ENCODE data around the gene AGPAT3. TPM values are rescaled to one million over a fixed set of nuclear protein-coding genes. Genes with fewer than 3 reads are reported as not detected.

The AGPAT3 gene
- total RNA-seq, 1 donor from 2014 or later, result 84.7 TPM

- no peak for DNase-seq (ENCODE audit: low spot score)
Measured at GRCh38 chr21:43956019-43956669, 91.1 kb downstream of the AGPAT3 start.

DNA sequence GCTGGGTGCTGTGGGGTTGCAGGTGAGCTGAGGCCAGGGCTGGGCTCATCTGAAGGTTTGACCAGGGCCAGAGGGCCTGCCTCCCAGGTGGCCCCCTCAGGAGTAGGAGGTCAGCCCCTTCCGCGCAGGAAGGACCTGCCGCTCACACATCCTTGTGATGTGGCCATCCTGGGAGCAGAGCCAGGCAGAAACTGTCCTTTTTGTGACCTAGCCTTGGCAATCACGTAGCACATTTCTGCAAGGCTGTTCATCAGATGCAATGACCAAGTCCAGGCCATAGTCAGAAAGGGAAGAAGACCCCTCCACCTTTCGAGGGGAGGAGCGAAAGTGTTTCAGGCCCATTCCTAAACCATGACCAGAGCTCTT lies 91.6 kb downstream of the AGPAT3 start:
- DNase-seq (ENCODE audit: low spot score), result no peak

GRCh38 chr21:43957128-43957571 lies 92.1 kb downstream of the AGPAT3 start:
- DNase-seq (ENCODE audit: low spot score), result no peak

DNA sequence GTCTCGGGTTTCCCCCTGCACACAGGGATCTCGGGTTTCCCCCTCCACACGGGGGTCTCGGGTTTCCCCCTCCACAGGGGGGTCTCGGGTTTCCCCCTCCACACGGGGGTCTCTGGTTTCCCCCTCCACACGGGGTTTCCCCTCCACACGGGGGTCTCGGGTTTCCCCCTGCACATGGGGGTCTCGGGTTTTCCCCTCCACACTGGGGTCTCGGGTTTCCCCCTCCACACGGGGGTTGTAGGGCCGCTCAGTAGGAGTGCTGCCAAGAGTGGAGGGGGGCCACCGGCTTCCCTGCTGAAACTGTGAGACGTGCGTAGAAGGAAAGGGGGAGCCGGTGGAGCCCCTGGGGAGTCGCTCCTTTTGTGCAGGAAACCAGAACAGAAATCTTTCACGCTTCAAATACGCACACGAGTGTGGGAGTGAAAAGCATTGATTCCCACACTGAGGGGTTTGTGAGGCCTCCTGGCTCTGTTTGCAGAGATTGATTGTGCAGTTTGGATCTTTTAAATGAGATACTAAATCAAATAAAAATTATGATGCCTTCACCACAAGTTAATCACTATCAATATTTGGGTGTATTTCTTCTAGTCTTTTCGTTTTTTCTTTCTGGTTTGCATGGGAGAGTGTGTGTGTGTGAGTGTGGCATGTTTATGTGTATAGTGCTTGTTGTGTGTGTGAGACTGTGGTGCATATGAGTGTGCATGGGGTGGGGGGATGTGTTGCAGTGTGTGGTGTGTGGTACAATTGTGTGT lies 92.8 kb downstream of the AGPAT3 start:
- no peak for DNase-seq (ENCODE audit: low spot score)

DNA sequence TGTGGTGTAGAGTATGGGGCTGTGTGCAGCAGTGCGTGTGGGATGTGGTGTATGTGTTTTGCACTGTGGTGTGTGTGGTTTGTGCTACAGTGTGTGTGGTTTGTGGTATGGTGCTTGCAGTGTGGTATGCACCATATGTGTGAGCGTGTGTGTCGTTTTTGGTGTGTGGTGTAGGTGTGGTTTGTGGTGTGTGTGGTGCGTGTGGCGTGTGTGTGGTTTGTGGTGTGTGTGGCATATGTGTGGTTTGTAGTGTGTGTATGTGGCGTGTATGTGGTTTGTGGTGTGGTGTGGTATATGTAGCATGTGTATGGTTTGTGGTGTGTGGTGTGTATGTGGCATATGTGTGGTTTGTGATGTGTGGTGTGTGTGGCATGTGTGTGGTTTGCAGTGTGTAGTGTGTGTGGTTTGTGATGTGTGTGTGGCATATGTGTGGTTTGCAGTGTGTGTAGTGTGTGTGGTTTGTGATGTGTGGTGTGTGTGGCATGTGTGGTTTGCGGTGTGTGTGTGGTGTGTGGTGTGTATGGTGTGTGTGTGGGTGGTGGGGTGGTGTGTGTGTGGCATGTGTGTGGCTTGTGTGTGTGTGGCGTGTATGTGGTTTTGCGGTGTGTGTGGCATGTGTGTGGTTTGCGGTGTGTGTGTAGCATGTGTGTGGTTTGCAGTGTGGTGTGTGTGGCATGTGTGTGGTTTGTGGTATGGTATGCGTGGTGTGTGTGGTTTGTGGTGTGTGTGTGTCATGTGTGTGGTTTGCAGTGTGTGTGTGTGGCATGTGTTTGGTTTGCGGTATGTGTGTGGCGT lies 93.5 kb downstream of the AGPAT3 start:
- no peak for DNase-seq (ENCODE audit: low spot score)

GRCh38 chr21:43959231-43960116 lies 94.5 kb downstream of the AGPAT3 start:
- DNase-seq (ENCODE audit: low spot score), result no peak

DNA sequence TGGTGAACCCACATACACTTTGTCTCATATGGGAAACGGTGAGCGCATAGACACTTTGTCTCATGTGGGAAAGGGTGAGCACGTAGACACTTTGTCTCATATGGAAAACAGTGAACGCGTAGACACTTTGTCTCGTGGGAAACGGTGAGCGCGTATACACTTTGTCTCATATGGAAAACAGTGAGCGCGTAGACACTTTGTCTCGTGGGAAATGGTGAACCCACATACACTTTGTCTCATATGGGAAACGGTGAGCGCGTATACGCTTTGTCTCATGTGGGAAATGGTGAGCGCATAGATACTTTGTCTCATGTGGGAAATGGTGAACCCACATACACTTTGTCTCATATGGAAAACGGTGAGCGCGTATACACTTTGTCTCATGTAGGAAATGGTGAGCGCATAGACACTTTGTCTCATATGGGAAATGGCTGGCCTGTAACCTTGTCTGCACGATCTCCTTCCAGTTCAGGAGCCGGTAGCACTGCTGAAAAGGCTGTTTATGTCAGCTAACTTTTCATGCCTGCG lies 96.4 kb downstream of the AGPAT3 start:
- no peak for DNase-seq (ENCODE audit: low spot score)

- DNase-seq (ENCODE audit: low spot score), result no peak
Measured at GRCh38 chr21:43965911-43966585, 101.0 kb downstream of the AGPAT3 start.

DNA sequence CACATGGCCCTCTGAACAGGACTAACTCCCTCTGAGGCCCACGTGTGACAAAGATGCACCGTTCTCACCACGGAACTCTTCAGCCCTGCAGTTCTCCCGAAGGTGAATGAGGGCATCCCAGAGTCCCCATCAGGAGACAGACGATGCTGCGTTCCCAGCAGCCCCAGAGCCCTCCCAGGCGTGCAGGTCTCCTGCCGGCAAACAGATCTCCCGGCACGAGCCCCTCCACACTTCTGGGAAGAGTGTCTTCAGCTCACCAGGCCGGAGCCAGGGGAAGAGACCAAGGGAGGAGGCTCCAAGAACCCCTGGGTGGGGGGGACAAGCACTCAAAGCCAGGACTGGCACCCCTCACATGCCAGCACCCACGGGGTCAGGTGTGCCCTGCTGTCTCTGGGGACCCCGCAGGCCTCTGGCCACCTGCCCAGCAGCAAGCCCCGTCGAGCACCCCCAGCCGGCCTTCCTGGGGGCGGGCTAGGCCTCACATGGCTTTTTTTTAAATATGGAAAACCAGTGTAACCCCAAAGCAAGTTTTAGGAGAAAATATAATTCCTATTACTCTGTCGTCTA lies 102.0 kb downstream of the AGPAT3 start:
- DNase-seq (ENCODE audit: low spot score), result no peak

DNA sequence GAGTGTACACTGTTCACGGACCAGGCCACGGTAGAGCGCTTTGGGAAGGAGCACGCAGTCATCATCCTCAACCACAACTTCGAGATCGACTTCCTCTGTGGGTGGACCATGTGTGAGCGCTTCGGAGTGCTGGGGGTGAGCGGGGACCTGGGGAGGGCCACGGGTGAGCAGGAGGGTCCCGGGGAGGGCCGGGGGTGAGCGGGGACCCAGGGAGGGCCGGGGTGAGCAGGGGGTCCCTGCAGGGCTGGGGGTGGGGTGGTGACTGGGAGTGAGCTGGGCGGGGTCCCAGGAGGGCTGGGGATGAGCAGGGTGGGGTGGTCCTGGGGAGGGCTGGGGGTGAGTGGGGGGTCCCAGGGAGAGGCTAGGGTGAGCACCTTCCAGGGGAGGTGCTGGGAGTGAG lies 103.0 kb downstream of the AGPAT3 start:
- DNase-seq (ENCODE audit: low spot score), result no peak

- DNase-seq (ENCODE audit: low spot score), result no peak
Measured at GRCh38 chr21:43968410-43969114, 103.5 kb downstream of the AGPAT3 start.

DNA sequence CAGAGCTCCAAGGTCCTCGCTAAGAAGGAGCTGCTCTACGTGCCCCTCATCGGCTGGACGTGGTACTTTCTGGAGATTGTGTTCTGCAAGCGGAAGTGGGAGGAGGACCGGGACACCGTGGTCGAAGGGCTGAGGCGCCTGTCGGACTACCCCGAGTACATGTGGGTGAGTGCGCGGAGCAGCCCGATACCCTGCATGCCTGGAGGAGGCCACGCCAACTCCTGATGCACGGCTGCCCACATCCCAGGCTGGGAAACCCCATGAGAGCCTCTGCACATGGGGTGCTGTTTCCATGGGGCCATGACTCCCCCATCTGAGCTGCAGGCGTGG lies 104.1 kb downstream of the AGPAT3 start:
- DNase-seq (ENCODE audit: low spot score), result no peak

DNA sequence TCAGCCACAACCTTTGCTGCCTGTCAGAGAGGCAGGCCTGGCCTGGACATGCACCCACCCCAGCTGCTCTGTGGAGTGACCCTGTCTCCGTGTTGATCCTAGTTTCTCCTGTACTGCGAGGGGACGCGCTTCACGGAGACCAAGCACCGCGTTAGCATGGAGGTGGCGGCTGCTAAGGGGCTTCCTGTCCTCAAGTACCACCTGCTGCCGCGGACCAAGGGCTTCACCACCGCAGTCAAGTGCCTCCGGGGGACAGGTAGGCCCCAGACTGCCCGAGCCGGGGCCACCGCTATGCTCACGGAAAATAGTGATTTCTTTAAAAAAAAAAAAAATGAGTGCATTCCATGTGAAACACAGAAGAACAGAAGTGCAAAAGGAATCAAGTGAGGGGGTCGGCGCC lies 105.5 kb downstream of the AGPAT3 start:
- no peak for DNase-seq (ENCODE audit: low spot score)

DNA sequence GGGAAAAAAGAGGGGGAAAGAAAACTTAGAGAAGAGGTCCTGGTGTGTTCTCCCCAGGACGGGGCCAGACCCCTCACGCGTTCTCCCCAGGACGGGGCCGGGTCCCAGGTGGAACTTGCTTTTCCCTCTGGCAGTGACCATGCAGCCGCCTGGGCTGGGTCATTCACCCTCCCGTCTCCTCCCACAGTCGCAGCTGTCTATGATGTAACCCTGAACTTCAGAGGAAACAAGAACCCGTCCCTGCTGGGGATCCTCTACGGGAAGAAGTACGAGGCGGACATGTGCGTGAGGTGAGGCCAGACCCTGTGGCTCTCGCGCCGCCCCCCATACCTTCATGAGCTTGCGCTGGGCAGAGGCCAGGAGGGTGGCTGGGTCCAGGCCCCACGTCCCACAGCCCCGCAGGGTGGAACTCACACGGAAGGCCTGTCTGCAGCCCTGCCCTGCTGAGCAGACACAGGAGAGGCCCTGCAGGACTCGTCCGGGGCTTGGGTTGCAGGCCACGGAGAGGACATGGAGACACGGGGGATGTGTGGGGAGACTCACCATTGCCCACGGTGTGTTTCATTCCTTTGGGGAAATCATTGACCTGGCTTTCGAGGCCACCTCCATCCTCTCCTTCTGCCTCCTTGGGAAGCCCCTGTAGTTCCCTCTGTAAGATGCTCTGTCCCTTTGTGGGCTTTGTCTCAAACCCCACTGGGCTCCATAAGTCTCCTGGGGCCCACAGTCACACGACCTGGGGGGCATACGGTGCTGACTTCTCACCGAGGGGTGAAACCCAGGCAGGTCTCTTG lies 106.4 kb downstream of the AGPAT3 start:
- no peak for DNase-seq (ENCODE audit: low spot score)

DNA sequence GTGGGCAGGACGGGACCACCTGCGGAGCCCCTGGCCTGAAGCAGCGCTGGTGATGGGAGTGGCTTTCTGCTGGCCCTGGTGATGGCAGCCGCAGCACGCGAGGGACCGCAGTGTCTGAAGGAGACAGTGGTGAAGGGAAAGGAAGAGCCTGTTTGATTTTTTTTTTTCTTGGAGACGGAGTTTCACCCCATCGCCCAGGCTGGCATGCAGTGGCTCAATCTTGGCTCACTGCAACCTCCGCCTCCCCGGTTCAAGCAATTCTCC lies 106.9 kb downstream of the AGPAT3 start:
- DNase-seq (ENCODE audit: low spot score), result no peak

DNA sequence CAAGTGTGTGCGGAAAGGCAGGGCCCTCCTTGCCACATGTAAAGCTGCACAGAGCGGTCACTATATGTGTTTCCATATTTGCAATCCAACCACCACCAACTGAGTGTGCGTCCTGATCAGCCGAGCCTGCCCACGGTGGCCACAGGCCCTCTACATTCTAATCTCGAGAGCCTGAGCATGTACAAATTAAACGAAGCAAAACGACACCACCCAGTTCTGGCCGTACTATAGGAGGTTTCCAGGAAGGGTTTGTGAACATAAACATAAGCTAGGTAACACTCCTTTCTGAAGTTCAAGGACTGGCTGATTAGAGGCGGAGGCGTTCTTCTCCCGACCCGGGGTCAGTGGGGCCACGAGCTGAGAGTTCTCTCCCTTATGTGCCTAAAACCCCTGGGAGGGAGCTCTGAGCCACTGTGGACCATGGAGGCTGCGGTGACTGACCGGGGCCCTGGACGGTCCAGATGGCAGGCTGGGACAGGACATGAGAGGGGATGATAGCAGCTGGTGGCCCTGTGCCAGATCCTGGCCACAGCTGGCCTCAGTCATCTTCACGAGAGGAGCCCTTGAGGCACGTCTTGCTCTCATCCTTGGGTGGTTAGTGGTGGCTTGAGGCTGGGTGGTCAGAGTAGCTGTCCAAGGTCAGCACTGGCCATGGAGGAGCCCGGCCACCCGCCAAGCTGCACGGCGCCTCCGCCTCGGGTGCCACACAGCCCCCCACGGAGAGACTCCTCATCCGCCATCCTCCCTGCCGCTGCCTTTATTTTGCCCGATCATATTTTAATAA lies 108.0 kb downstream of the AGPAT3 start:
- DNase-seq (ENCODE audit: low spot score), result no peak

GRCh38 chr21:43973634-43973955 lies 108.6 kb downstream of the AGPAT3 start:
- no peak for DNase-seq (ENCODE audit: low spot score)

- no peak for DNase-seq (ENCODE audit: low spot score)
Measured at GRCh38 chr21:43974791-43975468, 109.9 kb downstream of the AGPAT3 start.

Measured in ureter (tissue), 1 donor.